H9 (cell line): ENCODE measurements around the gene RIOK1. TPM values are rescaled to one million over a fixed set of nuclear protein-coding genes. Genes with fewer than 3 reads are reported as not detected.

ENCODE experiments used
- DNase-seq: peaks from one replicate; pipeline ENCODE4 v3.0.0-alpha.2; 2017
- H2AFZ ChIP-seq: one replicate; pipeline ENCODE4 v1.6.1; 2013; ENCODE audit warnings: mild to moderate bottlenecking, low read length, control low read depth, moderate library complexity
- H2AK5ac ChIP-seq: 2 replicates; pipeline ENCODE4 v1.6.1; 2013; ENCODE audit warnings: low read length, control low read depth, mixed read lengths; ENCODE audit not compliant: insufficient read length
- H2BK120ac ChIP-seq: one replicate; pipeline ENCODE4 v1.6.1; 2013; ENCODE audit warnings: low read depth, mild to moderate bottlenecking, low read length, control low read depth, inconsistent platforms; ENCODE audit not compliant: poor library complexity, severe bottlenecking
- H2BK12ac ChIP-seq: 2 replicates; pipeline ENCODE4 v1.6.1; 2013; ENCODE audit warnings: low read length, control low read depth, mixed read lengths, low read depth; ENCODE audit not compliant: insufficient read length
- H2BK15ac ChIP-seq: 2 replicates; pipeline ENCODE4 v1.6.1; 2013; ENCODE audit warnings: low read depth, low read length, control low read depth
- H2BK20ac ChIP-seq: one replicate; pipeline ENCODE4 v1.6.1; 2013; ENCODE audit warnings: low read depth, mild to moderate bottlenecking, low read length, control low read depth, inconsistent platforms; ENCODE audit not compliant: poor library complexity, severe bottlenecking
- H2BK5ac ChIP-seq: 2 replicates; pipeline ENCODE4 v1.6.1; 2013; ENCODE audit warnings: low read length, control low read depth, mixed read lengths; ENCODE audit not compliant: insufficient read length
- H3K14ac ChIP-seq: 2 replicates; pipeline ENCODE4 v1.6.1; 2013; ENCODE audit warnings: low read length, control low read depth; ENCODE audit not compliant: insufficient read depth
- H3K18ac ChIP-seq: 2 replicates; pipeline ENCODE4 v1.6.1; 2013; ENCODE audit warnings: low read depth, mild to moderate bottlenecking, mixed read lengths, low read length, control low read depth; ENCODE audit not compliant: insufficient read length
- H3K23ac ChIP-seq: 2 replicates; pipeline ENCODE4 v1.6.1; 2013; ENCODE audit warnings: low read length, control low read depth, mixed read lengths, low read depth; ENCODE audit not compliant: insufficient read length
- H3K23me2 ChIP-seq: 2 replicates; pipeline ENCODE4 v1.6.1; 2013; ENCODE audit warnings: low read depth, mild to moderate bottlenecking, mixed read lengths, low read length, control low read depth; ENCODE audit not compliant: insufficient read length, poor library complexity, severe bottlenecking
- H3K27ac ChIP-seq: 2 replicates; pipeline ENCODE4 v1.5.1; 2013; ENCODE audit warnings: low read length, control low read depth, mixed read lengths, low read depth; ENCODE audit not compliant: insufficient read length
- H3K27me3 ChIP-seq: 2 replicates; pipeline ENCODE4 v1.6.1; 2013; ENCODE audit warnings: low read length, control low read depth, inconsistent platforms; ENCODE audit not compliant: insufficient read depth
- H3K4ac ChIP-seq: 2 replicates; pipeline ENCODE4 v1.6.1; 2013; ENCODE audit warnings: low read depth, mild to moderate bottlenecking, control low read depth, inconsistent platforms, low read length, moderate library complexity
- H3K4me1 ChIP-seq: 2 replicates; pipeline ENCODE4 v1.6.1; 2013; ENCODE audit warnings: low read length, control low read depth, inconsistent platforms; ENCODE audit not compliant: insufficient read depth
- H3K4me2 ChIP-seq: 2 replicates; pipeline ENCODE4 v1.6.1; 2013; ENCODE audit warnings: low read length, control low read depth, mixed read lengths; ENCODE audit not compliant: insufficient read length, insufficient read depth
- H3K56ac ChIP-seq: 2 replicates; pipeline ENCODE4 v1.6.1; 2013; ENCODE audit warnings: low read depth, mild to moderate bottlenecking, mixed read lengths, low read length, control low read depth; ENCODE audit not compliant: insufficient read length
- H3K79me1 ChIP-seq: 2 replicates; pipeline ENCODE4 v1.6.1; 2013; ENCODE audit warnings: low read depth, mild to moderate bottlenecking, moderate library complexity, low read length, control low read depth, inconsistent platforms; ENCODE audit not compliant: insufficient read depth, poor library complexity, severe bottlenecking
- H3K79me2 ChIP-seq: 2 replicates; pipeline ENCODE4 v1.6.1; 2013; ENCODE audit warnings: low read length, control low read depth, inconsistent platforms; ENCODE audit not compliant: insufficient read depth
- H3K9ac ChIP-seq: 2 replicates; pipeline ENCODE4 v1.6.1; 2013; ENCODE audit warnings: low read length, control low read depth, mixed read lengths; ENCODE audit not compliant: insufficient read length; ENCODE audit errors: extremely low read depth
- H3K9me3 ChIP-seq: one replicate; pipeline ENCODE4 v1.6.1; 2013; ENCODE audit warnings: low read depth, low read length, inconsistent platforms; ENCODE audit not compliant: control insufficient read depth
- H3T11ph ChIP-seq: one replicate; pipeline ENCODE4 v1.6.1; 2013; ENCODE audit warnings: mild to moderate bottlenecking, low read length, control low read depth, inconsistent platforms
- H4K20me1 ChIP-seq: one replicate; pipeline ENCODE4 v1.6.1; 2013; ENCODE audit not compliant: control insufficient read depth, insufficient read length, insufficient read depth
- H4K5ac ChIP-seq: 2 replicates; pipeline ENCODE4 v1.6.1; 2013; ENCODE audit warnings: low read depth, mild to moderate bottlenecking, mixed read lengths, low read length, control low read depth; ENCODE audit not compliant: insufficient read length
- H4K8ac ChIP-seq: replicated peaks from 2 replicates; pipeline ENCODE4 v1.6.1; 2013; ENCODE audit warnings: low read length, control low read depth, mixed read lengths, low read depth; ENCODE audit not compliant: insufficient read length
- H4K91ac ChIP-seq: 2 replicates; pipeline ENCODE4 v1.6.1; 2013; ENCODE audit warnings: low read depth, mild to moderate bottlenecking, moderate library complexity, mixed read lengths, low read length, control low read depth; ENCODE audit not compliant: insufficient read length
- H3K27ac Mint-ChIP-seq, 3 experiments: 2 replicates in 2 of 3; 3 replicates in 1 of 3; pipeline ENCODE4 v1.8.0; 2020 to 2021; ENCODE audit warnings: mixed read lengths in 3 of 3, mild to moderate bottlenecking in 1 of 3, moderate library complexity in 1 of 3
- H3K27me3 Mint-ChIP-seq: 2 replicates; pipeline ENCODE4 v1.8.0; 2021; ENCODE audit warnings: low read depth, mild to moderate bottlenecking, moderate library complexity, mixed read lengths
- H3K36me3 Mint-ChIP-seq, 3 experiments: 2 replicates in 2 of 3; 3 replicates in 1 of 3; pipeline ENCODE4 v1.8.0; 2020 to 2021; ENCODE audit warnings: low read depth in 3 of 3, mixed read lengths in 3 of 3; ENCODE audit not compliant: insufficient read depth in 1 of 3
- H3K4me1 Mint-ChIP-seq, 2 experiments: 2 replicates each; pipeline ENCODE4 v1.8.0; 2020; ENCODE audit warnings: mixed read lengths in 2 of 2
- H3K4me3 Mint-ChIP-seq, 2 experiments: 2 replicates in 1 of 2; 3 replicates in 1 of 2; pipeline ENCODE4 v1.8.0; 2020 to 2021; ENCODE audit warnings: mild to moderate bottlenecking in 2 of 2, mixed read lengths in 2 of 2, moderate library complexity in 1 of 2
- H3K9me3 Mint-ChIP-seq, 2 experiments: 2 replicates in 1 of 2; 3 replicates in 1 of 2; pipeline ENCODE4 v1.8.0; 2020; ENCODE audit warnings: mild to moderate bottlenecking in 2 of 2, mixed read lengths in 2 of 2, moderate library complexity in 1 of 2
- WGBS: extraction: QIAGEN DNeasy Blood & Tissue Kit; methylation state at CpG from one replicate; pipeline ENCODE4 v1.1.7; 2013; ENCODE audit warnings: missing lambda C conversion rate, low lambda C conversion rate, mixed read lengths; ENCODE audit not compliant: insufficient read length; ENCODE audit errors: extremely low coverage; 5-methylcytosine and 5-hydroxymethylcytosine counted together
- total RNA-seq: library from RNA; stranded (reverse); gene quantifications from 2 replicates; pipeline ENCODE4 v1.2.1, GENCODE V29; 2021
- TF ChIP-seq, protein P1 (sequence below): fragments of 200-600 bp; sonication (generic); conservative IDR thresholded peaks from 3 replicates; pipeline ENCODE4 v1.8.0; 2021; ENCODE audit warnings: antibody characterized with exemption, mild to moderate bottlenecking

Gene RIOK1
- total RNA-seq, 1 experiment from 2014 or later = 40.0 TPM

DNA sequence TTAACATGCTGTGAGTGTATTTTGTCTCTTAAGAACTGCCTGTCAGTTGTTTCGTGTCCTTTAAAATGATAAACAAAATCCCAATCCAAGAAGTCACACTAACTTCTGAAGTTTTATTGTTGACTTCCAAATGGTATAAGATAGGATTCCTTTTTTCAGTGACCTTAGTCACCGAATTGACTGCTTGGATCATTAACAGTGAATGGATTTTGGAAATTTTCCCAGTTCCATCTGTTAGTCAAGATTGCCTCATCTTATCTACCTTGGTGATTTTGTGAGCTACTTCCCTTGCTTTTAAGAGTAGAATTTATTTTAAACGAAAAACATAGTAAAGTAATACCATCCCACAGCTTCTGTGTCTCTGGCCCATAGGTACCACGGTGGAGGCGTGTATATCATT, 14.9 kb downstream of the RIOK1 start:
- no peak overlapping the region for H3K27ac Mint-ChIP-seq
- TF ChIP-seq, protein P1, sequence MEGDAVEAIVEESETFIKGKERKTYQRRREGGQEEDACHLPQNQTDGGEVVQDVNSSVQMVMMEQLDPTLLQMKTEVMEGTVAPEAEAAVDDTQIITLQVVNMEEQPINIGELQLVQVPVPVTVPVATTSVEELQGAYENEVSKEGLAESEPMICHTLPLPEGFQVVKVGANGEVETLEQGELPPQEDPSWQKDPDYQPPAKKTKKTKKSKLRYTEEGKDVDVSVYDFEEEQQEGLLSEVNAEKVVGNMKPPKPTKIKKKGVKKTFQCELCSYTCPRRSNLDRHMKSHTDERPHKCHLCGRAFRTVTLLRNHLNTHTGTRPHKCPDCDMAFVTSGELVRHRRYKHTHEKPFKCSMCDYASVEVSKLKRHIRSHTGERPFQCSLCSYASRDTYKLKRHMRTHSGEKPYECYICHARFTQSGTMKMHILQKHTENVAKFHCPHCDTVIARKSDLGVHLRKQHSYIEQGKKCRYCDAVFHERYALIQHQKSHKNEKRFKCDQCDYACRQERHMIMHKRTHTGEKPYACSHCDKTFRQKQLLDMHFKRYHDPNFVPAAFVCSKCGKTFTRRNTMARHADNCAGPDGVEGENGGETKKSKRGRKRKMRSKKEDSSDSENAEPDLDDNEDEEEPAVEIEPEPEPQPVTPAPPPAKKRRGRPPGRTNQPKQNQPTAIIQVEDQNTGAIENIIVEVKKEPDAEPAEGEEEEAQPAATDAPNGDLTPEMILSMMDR = no peak
- no peak overlapping the region for H3K18ac ChIP-seq

More for the DNA sequence above, 14.9 kb downstream of the RIOK1 start:
- no peak overlapping the region for H2AFZ ChIP-seq
- H2BK15ac ChIP-seq = no peak overlapping the region
- H3K4me3 Mint-ChIP-seq = no peak overlapping the region
- no peaks in the 10 kb centered on the region for H3K79me2 ChIP-seq
- no peaks in the 10 kb centered on the region for H3K9me3 ChIP-seq
- no peaks in the 10 kb centered on the region for H3K27me3 ChIP-seq
- H3K4me2 ChIP-seq = no peak overlapping the region
- no peak overlapping the region for H3K9ac ChIP-seq
- H2BK5ac ChIP-seq = no peak overlapping the region
- no peak overlapping the region for H3K27ac ChIP-seq
- no peaks in the 10 kb centered on the region for H3K4me1 ChIP-seq
- H3K9me3 Mint-ChIP-seq = no peaks in the 10 kb centered on the region
- no peak overlapping the region for H2AK5ac ChIP-seq
- no peaks in the 10 kb centered on the region for H3K23me2 ChIP-seq
- no peak overlapping the region for H3K14ac ChIP-seq
- H3T11ph ChIP-seq = no peak overlapping the region
- no peak overlapping the region for H2BK20ac ChIP-seq
- no CpG with 5 or more reads among the region's 5 CpGs for WGBS
- no peak overlapping the region for H4K8ac ChIP-seq
- H3K4me1 Mint-ChIP-seq = no peaks in the 10 kb centered on the region
- H3K4ac ChIP-seq = no peak overlapping the region
- H4K20me1 ChIP-seq = no peaks in the 10 kb centered on the region
- H2BK12ac ChIP-seq = no peak overlapping the region
- H3K79me1 ChIP-seq = no peaks in the 10 kb centered on the region
- no peak overlapping the region for H3K56ac ChIP-seq
- H3K27me3 Mint-ChIP-seq = no peaks in the 10 kb centered on the region
- no peak overlapping the region for H4K5ac ChIP-seq
- H3K23ac ChIP-seq = no peak overlapping the region
- no peak for DNase-seq
- no peak overlapping the region for H4K91ac ChIP-seq
- peaks cover 27 to 80% (median 67%) of the 10 kb centered on the region in 3 experiments; a peak in 6 of 7 replicates for H3K36me3 Mint-ChIP-seq
- no peak overlapping the region for H2BK120ac ChIP-seq
